Measurements from ENCODE around the gene LRRK1.
"Not testable (repeated sequence)": the region's sequence is repeated elsewhere in the genome, so short reads cannot be mapped to it uniquely, and the experiment has no call there.

Gene LRRK1

GRCh38 chr15:101092867-101093202 lies 173.7 kb downstream of the LRRK1 start:
- no peak for DNase-seq (ENCODE audit: low read depth in 2 of 2)

- no peak for DNase-seq (ENCODE audit: low read depth in 2 of 2)
Observed at GRCh38 chr15:101093958-101094357, 174.8 kb downstream of the LRRK1 start.

- DNase-seq (ENCODE audit: low read depth in 2 of 2) = not testable (repeated sequence)
Observed at GRCh38 chr15:101095796-101096406, 176.7 kb downstream of the LRRK1 start.

DNA sequence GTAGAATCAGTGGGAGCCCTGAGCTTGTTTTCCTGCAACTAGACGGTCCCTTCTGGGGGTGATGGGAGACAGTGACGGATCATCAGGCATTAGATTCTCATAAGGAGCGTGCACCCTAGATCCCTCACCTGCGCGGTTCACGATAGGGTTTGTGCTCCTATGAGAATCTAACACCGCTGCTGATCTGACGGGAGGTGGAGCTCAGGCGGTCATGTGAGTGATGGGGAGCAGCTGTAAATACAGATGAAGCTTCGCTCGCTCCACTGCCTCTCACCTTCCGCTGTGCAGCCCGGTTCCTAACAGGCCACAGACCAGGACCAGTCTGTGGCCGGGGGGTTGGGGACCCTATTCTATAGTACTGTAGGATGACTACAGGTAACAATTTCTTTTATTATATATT lies 178.0 kb downstream of the LRRK1 start:
- no peak for DNase-seq (ENCODE audit: low read depth in 2 of 2)

- DNase-seq (ENCODE audit: low read depth in 2 of 2) = no peak
Observed at GRCh38 chr15:101099183-101099582, 180.0 kb downstream of the LRRK1 start.

- DNase-seq (ENCODE audit: low read depth in 2 of 2) = no peak
Observed at GRCh38 chr15:101100118-101100517, 181.0 kb downstream of the LRRK1 start.

GRCh38 chr15:101100593-101101442 lies 181.7 kb downstream of the LRRK1 start:
- DNase-seq (ENCODE audit: low read depth in 2 of 2) = no peak

DNA sequence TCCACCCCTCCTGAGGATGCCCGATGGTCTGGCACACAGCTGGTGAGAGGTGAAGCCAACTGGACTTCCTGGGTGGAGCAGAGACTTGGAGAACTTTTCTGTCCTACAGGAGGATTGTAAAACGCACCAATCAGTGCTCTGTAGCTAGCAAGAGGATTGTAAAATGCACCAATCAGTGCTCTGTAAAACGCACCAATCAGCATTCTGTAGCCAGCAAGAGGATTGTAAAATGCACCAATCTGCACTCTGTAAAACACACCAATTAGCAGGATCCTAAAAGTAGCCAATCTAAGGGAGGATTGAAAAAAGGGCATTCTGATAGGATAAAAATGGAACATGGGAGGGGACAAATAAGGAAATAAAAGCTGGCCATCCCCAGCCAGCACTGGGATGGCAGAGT lies 182.5 kb downstream of the LRRK1 start:
- DNase-seq (ENCODE audit: low read depth in 2 of 2) = no peak

GRCh38 chr15:101102746-101103145 lies 183.6 kb downstream of the LRRK1 start:
- no peak for DNase-seq (ENCODE audit: low read depth in 2 of 2)

- no peak for DNase-seq (ENCODE audit: low read depth in 2 of 2)
Observed at GRCh38 chr15:101103598-101103997, 184.4 kb downstream of the LRRK1 start.

- no peak for DNase-seq (ENCODE audit: low read depth in 2 of 2)
Observed at GRCh38 chr15:101104141-101104540, 185.0 kb downstream of the LRRK1 start.

DNA sequence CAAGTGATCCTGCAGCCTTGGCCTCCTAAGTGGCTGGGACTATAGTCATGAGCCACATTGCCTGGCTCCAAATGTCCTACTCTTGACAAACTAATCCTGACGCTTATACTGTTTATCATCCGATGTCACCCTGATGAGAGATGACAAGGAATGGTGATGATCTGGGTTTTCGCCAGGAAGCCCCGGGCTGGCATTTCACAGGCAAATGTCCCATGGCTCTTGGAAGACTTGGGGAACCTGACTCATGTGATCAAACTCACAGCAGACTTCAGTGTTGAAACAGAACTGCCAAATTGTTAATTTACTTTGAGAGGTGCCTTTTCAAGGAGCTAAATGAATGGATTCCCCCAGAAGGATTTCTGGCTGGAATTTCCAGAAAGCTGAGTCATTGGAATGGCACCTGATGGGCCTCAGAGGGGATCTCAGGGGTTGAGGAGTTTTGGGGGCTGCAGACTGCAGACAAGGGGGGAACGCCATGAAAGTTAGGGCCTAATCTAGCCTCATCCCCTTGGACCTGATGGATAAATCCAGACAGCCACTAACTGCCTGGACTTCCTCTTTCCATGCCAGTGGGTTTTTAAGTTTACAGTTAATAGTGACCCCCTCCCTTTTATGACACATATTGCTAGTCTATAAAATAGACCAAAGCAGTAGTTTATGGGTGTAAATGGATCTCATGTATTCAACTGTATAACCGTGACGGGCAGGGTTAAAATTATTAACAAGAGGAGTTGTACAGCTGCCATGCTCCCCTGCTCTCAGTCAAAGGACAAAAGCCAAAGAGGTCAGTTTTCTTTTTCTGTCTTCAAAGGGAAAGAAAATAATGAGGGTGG lies 186.1 kb downstream of the LRRK1 start:
- DNase-seq (ENCODE audit: low read depth in 2 of 2) = no peak

DNA sequence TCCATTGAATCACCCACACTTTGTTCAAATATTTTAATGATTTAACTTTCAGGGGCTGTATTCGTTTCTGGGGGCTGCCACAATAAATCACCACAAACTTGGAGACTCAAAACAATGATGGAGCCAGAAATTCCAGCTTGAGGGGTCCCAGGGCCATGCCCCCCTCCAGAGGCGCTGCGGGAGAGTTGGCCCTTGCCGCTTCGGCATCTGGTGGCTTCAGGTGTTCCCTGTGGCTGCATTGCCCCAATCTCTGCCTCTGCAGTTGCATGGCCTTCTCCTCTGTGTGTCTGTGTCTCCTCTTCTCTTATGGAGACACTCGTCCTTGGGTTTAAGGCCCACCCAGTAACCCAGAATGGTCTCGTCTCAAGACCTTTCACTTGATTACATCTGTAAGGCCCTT lies 187.9 kb downstream of the LRRK1 start:
- DNase-seq (ENCODE audit: low read depth in 2 of 2) = no peak

DNA sequence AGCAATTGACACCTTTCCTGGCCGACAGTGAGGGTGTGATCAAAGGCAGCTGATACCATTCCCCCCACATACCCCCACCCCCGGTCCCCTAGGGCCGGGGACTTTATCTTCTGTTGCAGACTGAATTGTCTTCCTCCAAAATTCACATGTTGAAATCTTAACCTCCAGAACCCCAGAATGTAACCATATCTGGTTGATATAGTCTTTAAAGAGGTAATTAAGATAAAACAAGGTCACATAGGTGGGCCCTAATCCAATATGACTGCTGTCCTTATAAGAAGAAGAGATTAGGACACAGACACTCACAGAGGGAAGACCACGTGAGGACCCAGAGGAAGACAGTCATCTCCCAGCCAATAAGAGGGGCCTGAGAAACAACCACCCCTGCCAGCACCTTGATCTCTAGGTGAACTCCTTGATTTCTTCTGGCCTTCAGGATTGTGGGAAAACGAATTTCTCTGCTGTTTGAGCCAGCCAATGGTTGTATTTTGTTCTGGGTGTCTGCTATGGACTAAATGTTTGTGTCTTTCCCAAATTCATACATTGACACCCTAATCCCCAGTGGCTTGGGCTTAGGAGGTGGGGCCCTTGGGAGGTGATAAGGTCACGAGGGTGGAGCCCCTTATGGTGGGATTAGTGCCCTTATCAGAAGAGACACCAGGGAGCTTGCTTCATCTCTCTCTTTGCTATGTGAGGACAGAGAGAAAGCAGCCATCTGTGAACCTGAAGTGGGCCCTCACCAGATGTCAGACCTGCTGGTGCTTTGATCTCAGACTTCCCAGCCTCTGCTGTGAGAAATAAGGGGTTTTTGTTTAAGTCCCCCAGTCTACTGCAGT lies 188.7 kb downstream of the LRRK1 start:
- DNase-seq (ENCODE audit: low read depth in 2 of 2) = no peak

DNA sequence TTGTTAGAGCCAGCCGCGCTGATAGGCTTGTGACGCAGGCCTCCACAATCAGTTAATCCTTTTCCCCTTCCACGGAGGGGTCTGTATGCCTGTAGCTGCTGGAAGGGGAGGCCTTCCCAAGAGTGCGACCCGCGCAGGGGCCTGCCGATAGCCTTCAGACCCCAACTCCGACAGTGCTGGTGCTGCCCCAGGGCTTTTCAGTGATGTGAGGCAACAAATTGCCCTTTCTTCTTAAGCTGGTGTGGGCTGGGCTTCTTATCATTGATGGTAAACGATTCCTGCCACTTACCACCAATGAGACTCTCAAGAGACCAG lies 189.3 kb downstream of the LRRK1 start:
- DNase-seq (ENCODE audit: low read depth in 2 of 2) = no peak

DNA sequence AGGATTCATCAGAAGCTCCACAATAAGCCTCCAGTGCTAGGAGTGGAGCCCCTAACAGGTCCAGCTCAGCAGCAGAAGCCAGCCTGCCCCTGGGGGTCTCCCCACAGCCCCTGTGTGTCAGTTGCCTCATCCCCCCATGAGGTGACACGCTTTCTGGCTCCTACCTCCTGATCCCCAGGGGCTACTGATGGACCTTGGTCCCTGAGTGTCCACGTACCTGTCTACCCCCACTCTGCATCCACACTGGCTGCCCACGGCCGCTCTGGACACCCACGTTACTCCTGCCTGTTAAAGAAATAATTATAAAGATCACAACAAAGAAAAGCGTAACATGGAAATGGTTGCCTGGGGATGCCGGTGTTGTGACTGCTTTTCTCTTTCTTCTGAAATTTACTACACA lies 189.6 kb downstream of the LRRK1 start:
- DNase-seq (ENCODE audit: low read depth in 2 of 2) = no peak

- no peak for DNase-seq (ENCODE audit: low read depth in 2 of 2)
Observed at GRCh38 chr15:101110681-101111569, 191.8 kb downstream of the LRRK1 start.

GRCh38 chr15:101111570-101112262 lies 192.6 kb downstream of the LRRK1 start:
- no peak for DNase-seq (ENCODE audit: low read depth in 2 of 2)

DNA sequence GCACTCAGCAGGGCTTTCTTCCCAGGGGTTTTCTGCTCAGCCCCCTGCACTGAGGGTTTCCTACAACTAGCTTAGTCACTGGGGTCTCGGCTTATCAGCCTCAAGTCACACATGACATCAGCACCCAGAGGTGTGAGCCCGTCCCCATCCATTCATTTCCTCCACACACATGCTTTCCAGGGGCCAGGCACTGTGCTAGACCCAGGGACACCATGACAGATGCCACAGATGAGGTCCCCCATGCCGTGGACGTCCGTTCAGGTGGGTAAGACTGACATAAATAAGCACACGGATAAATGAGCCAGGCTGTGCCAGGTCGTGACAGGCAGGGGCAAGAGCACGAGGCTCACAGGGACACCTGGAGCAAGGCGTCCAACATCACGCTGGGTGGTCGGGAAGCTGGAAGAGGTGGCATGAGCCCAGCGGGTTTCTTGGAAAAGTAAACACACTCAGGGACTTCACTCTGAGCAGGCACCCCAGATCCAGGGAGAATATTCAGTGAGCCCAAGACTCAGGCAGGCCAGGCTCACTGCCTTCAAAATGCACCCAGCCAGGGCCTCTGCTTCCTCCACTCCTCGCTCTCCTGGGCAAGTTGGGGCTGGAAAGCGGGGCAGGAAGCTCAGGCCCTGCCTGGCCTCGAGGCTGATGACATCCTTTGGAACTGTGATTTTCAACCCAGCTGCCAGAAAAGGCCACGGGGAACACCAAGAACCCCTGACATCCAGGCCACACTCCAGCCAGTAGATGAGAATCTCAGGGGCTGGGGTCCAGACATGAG lies 193.4 kb downstream of the LRRK1 start:
- no peak for DNase-seq (ENCODE audit: low read depth in 2 of 2)

All from stimulated activated CD8-positive, alpha-beta memory T cell treated with anti-CD3 and anti-CD28 coated beads, Interleukin-7, amount 100 ng/mL, for 4 hours (primary cell).